ENCODE results near the gene DNAJB12. TPM values are rescaled to one million over a fixed set of nuclear protein-coding genes. Genes with fewer than 3 reads are reported as not detected.

The DNAJB12 gene
- total RNA-seq, 1 experiment from 2014 or later, result 30.9 TPM

GRCh38 chr10:72390764-72391163, 36.0 kb upstream of the DNAJB12 start:
- Histone ChIP-seq H3K9me3 (ENCODE audit: low read length) (no peaks in the 10 kb centered on the region), H2AFZ (ENCODE audit: low read length) (no peak overlapping the region), H3K27ac (ENCODE audit: low read length) (no peak overlapping the region), H3K36me3 (ENCODE audit: low read depth, low read length) (no peaks in the 10 kb centered on the region), H3K4me1 (ENCODE audit: insufficient read depth, low read length) (no peaks in the 10 kb centered on the region), H3K9ac (ENCODE audit: low read length) (no peak overlapping the region), H3K4me3 (ENCODE audit: low read length) (no peak overlapping the region), H4K20me1 (ENCODE audit: low read length) (no peaks in the 10 kb centered on the region), H3K9me2 (replicated peaks; ENCODE audit: low read length) (no peaks in the 10 kb centered on the region), H3F3A (ENCODE audit: low read length, unreplicated experiment) (no peaks in the 10 kb centered on the region), H3K4me2 (ENCODE audit: low read length) (no peak overlapping the region), H3K79me2 (ENCODE audit: low read length) (no peaks in the 10 kb centered on the region), H3K27me3 (ENCODE audit: low read length) (no peaks in the 10 kb centered on the region)
- ATAC-seq (no peak), DNase-seq (no peak)
- POLR2A ChIA-PET (ENCODE audit: unreplicated experiment), result no interaction called here
- CTCF ChIA-PET, result no interaction called here
- TF ChIP-seq EZH2 (IDR thresholded peaks at IDR 0.05; ENCODE audit: low read length, unreplicated experiment) (no peak), EZH2phosphoT487 (IDR thresholded peaks at IDR 0.05; ENCODE audit: borderline replicate concordance, low read length) (no peak)
- intact Hi-C loops (cut with micrococcal nuclease), result no loop called here
- no TSS peak for BruUV-seq (replicated peaks)

- Histone ChIP-seq H4K20me1 (ENCODE audit: low read length) (no peaks in the 10 kb centered on the region), H3K9ac (ENCODE audit: low read length) (no peak overlapping the region), H3K27ac (ENCODE audit: low read length) (no peak overlapping the region), H3K36me3 (ENCODE audit: low read depth, low read length) (no peaks in the 10 kb centered on the region), H3K9me3 (ENCODE audit: low read length) (no peaks in the 10 kb centered on the region), H3F3A (ENCODE audit: low read length, unreplicated experiment) (no peaks in the 10 kb centered on the region), H3K79me2 (ENCODE audit: low read length) (no peaks in the 10 kb centered on the region), H3K27me3 (ENCODE audit: low read length) (no peaks in the 10 kb centered on the region), H3K9me2 (replicated peaks; ENCODE audit: low read length) (no peaks in the 10 kb centered on the region), H3K4me3 (ENCODE audit: low read length) (no peak overlapping the region), H3K4me1 (ENCODE audit: insufficient read depth, low read length) (no peaks in the 10 kb centered on the region), H3K4me2 (ENCODE audit: low read length) (no peak overlapping the region), H2AFZ (ENCODE audit: low read length) (no peak overlapping the region)
- CTCF ChIA-PET, result no interaction called here
- no peak for DNase-seq
- no TSS peak for BruUV-seq (replicated peaks)
- no peak for ATAC-seq
- intact Hi-C loops (cut with micrococcal nuclease), result no loop called here
- TF ChIP-seq EZH2 (IDR thresholded peaks at IDR 0.05; ENCODE audit: low read length, unreplicated experiment), result no peak
- no peak for TF ChIP-seq EZH2phosphoT487 (IDR thresholded peaks at IDR 0.05; ENCODE audit: borderline replicate concordance, low read length)
- POLR2A ChIA-PET (ENCODE audit: unreplicated experiment), result interaction anchor here (0.6 kb wide), 1 partner anchor 687 kb away, joined by 3 read pairs; no protein-coding TSS in a partner anchor
Observed at GRCh38 chr10:72389716-72390115, 35.0 kb upstream of the DNAJB12 start.

- Histone ChIP-seq H3K9ac (ENCODE audit: low read length) (no peak overlapping the region), H3K4me3 (ENCODE audit: low read length) (no peak overlapping the region), H3K9me3 (ENCODE audit: low read length) (no peaks in the 10 kb centered on the region), H3K36me3 (ENCODE audit: low read depth, low read length) (no peaks in the 10 kb centered on the region), H3K4me2 (ENCODE audit: low read length) (no peak overlapping the region), H3K9me2 (replicated peaks; ENCODE audit: low read length) (no peaks in the 10 kb centered on the region), H4K20me1 (ENCODE audit: low read length) (no peaks in the 10 kb centered on the region), H2AFZ (ENCODE audit: low read length) (no peak overlapping the region), H3K79me2 (ENCODE audit: low read length) (no peaks in the 10 kb centered on the region), H3K27ac (ENCODE audit: low read length) (no peak overlapping the region), H3K4me1 (ENCODE audit: insufficient read depth, low read length) (no peaks in the 10 kb centered on the region), H3F3A (ENCODE audit: low read length, unreplicated experiment) (no peaks in the 10 kb centered on the region), H3K27me3 (ENCODE audit: low read length) (no peaks in the 10 kb centered on the region)
- no peak for DNase-seq
- no peak for ATAC-seq
- ChIA-PET POLR2A (ENCODE audit: unreplicated experiment) (no interaction called here), CTCF (no interaction called here)
- no TSS peak for BruUV-seq (replicated peaks)
- no peak for TF ChIP-seq CTCF (conservative IDR thresholded peaks at IDR 0.05; ENCODE audit: low read depth, low read length)
- no peak for TF ChIP-seq EZH2 (IDR thresholded peaks at IDR 0.05; ENCODE audit: low read length, unreplicated experiment)
- no peak for TF ChIP-seq EZH2phosphoT487 (IDR thresholded peaks at IDR 0.05; ENCODE audit: borderline replicate concordance, low read length)
- intact Hi-C loops (cut with micrococcal nuclease), result no loop called here
Observed at GRCh38 chr10:72389014-72389413, 34.3 kb upstream of the DNAJB12 start.

- Histone ChIP-seq H3K9me2 (replicated peaks; ENCODE audit: low read length) (no peaks in the 10 kb centered on the region), H3F3A (ENCODE audit: low read length, unreplicated experiment) (no peaks in the 10 kb centered on the region), H3K27ac (ENCODE audit: low read length) (no peak overlapping the region), H3K27me3 (ENCODE audit: low read length) (no peaks in the 10 kb centered on the region), H3K79me2 (ENCODE audit: low read length) (no peaks in the 10 kb centered on the region), H3K4me3 (ENCODE audit: low read length) (no peak overlapping the region), H3K4me2 (ENCODE audit: low read length) (no peak overlapping the region), H4K20me1 (ENCODE audit: low read length) (no peaks in the 10 kb centered on the region), H3K36me3 (ENCODE audit: low read depth, low read length) (no peaks in the 10 kb centered on the region), H3K9me3 (ENCODE audit: low read length) (no peaks in the 10 kb centered on the region), H3K9ac (ENCODE audit: low read length) (no peak overlapping the region), H3K4me1 (ENCODE audit: insufficient read depth, low read length) (no peaks in the 10 kb centered on the region), H2AFZ (ENCODE audit: low read length) (no peak overlapping the region)
- no peak for TF ChIP-seq EZH2phosphoT487 (IDR thresholded peaks at IDR 0.05; ENCODE audit: borderline replicate concordance, low read length)
- no peak for TF ChIP-seq CTCF (conservative IDR thresholded peaks at IDR 0.05; ENCODE audit: low read depth, low read length)
- TF ChIP-seq EZH2 (IDR thresholded peaks at IDR 0.05; ENCODE audit: low read length, unreplicated experiment), result no peak
- intact Hi-C loops (cut with micrococcal nuclease), result no loop called here
- ChIA-PET POLR2A (ENCODE audit: unreplicated experiment) (no interaction called here), CTCF (no interaction called here)
- DNase-seq (no peak), ATAC-seq (no peak)
- BruUV-seq (replicated peaks), result no TSS peak
Observed at GRCh38 chr10:72388062-72388461, 33.3 kb upstream of the DNAJB12 start.
